HEK293 (cell line): ENCODE data around the gene KLK7.

ENCODE experiments used
- CTCF ChIP-seq: fragments of 450-650 bp; formaldehyde crosslinking; IDR thresholded peaks from 2 replicates; pipeline ENCODE4 v1.5.1; 2016; ENCODE audit warnings: missing biosample characterization, missing genetic modification characterization
- ZNF292 ChIP-seq: fragments of 450-650 bp; formaldehyde crosslinking; IDR thresholded peaks from 2 replicates; pipeline ENCODE4 v1.5.1; 2016; ENCODE audit warnings: low read depth, missing biosample characterization, missing genetic modification characterization, borderline replicate concordance
- ZNF548 ChIP-seq: fragments of 450-650 bp; formaldehyde crosslinking; IDR thresholded peaks from 2 replicates; pipeline ENCODE4 v1.5.1; 2016; ENCODE audit warnings: missing biosample characterization, missing genetic modification characterization
- ZNF707 ChIP-seq: fragments of 450-650 bp; formaldehyde crosslinking; IDR thresholded peaks from 2 replicates; pipeline ENCODE4 v1.5.1; 2016; ENCODE audit warnings: missing biosample characterization, missing genetic modification characterization

GRCh38 chr19:50979758-50980157 is 4.0 kb downstream of the KLK7 start:
- TF ChIP-seq CTCF (tag by site-specific recombination) (no peak), ZNF707 (tag by site-specific recombination) (no peak), ZNF292 (tag by site-specific recombination) (no peak), ZNF548 (no peak)
